GM23338 (cell line): ENCODE measurements around the gene KRTAP12-1. TPM values are rescaled to one million over a fixed set of nuclear protein-coding genes. Genes with fewer than 3 reads are reported as not detected.

Experiments
- ATAC-seq: fragments of 200-7000 bp; cut with Tn5 transposase; 3 replicates; pipeline ENCODE4 v1.9.1; 2020
- DNase-seq: peaks from one replicate; pipeline ENCODE4 v3.0.0-alpha.2; 2015; ENCODE audit warnings: low spot score
- H2AFZ ChIP-seq: fragments of 200-600 bp; sonication (generic); 2 replicates; pipeline ENCODE4 v1.8.0; 2016; ENCODE audit warnings: antibody characterized with exemption, mild to moderate bottlenecking, moderate library complexity
- H3F3A ChIP-seq: fragments of 200-600 bp; sonication (generic); replicated peaks from 2 replicates; pipeline ENCODE4 v1.8.0; 2017; ENCODE audit warnings: antibody characterized with exemption, mixed run types, low read depth
- H3K27ac ChIP-seq: fragments of 200-600 bp; sonication (generic); 2 replicates; pipeline ENCODE4 v1.6.1; 2016; ENCODE audit warnings: low read depth
- H3K27me3 ChIP-seq: fragments of 200-600 bp; sonication (generic); 2 replicates; pipeline ENCODE4 v1.8.0; 2016; ENCODE audit warnings: mild to moderate bottlenecking, mixed run types, moderate library complexity; ENCODE audit not compliant: insufficient read depth
- H3K36me3 ChIP-seq: fragments of 200-600 bp; sonication (generic); 2 replicates; pipeline ENCODE4 v1.8.0; 2016; ENCODE audit warnings: mild to moderate bottlenecking; ENCODE audit not compliant: insufficient read depth
- H3K4me1 ChIP-seq: fragments of 200-600 bp; sonication (generic); 2 replicates; pipeline ENCODE4 v1.8.0; 2016; ENCODE audit warnings: mild to moderate bottlenecking, moderate library complexity; ENCODE audit not compliant: insufficient read depth
- H3K4me2 ChIP-seq: fragments of 200-600 bp; sonication (generic); 2 replicates; pipeline ENCODE4 v1.7.1; 2017; ENCODE audit warnings: mixed run types
- H3K4me3 ChIP-seq: fragments of 200-600 bp; sonication (generic); 2 replicates; pipeline ENCODE4 v1.6.1; 2016; ENCODE audit warnings: mixed run types
- H3K79me2 ChIP-seq: fragments of 200-600 bp; sonication (generic); replicated peaks from 2 replicates; pipeline ENCODE4 v1.8.0; 2017; ENCODE audit warnings: mild to moderate bottlenecking; ENCODE audit not compliant: insufficient read depth
- H3K9me2 ChIP-seq: fragments of 200-600 bp; sonication (generic); 2 replicates; pipeline ENCODE4 v1.8.0; 2017; ENCODE audit not compliant: insufficient read depth
- H4K20me1 ChIP-seq: fragments of 200-600 bp; sonication (generic); replicated peaks from 2 replicates; pipeline ENCODE4 v1.8.0; 2017; ENCODE audit warnings: mild to moderate bottlenecking; ENCODE audit not compliant: insufficient read depth
- H3K27ac Mint-ChIP-seq: 2 replicates; pipeline ENCODE4 v1.8.0; 2020; ENCODE audit warnings: inconsistent platforms, mild to moderate bottlenecking, moderate library complexity, mixed read lengths
- H3K27me3 Mint-ChIP-seq: 3 replicates; pipeline ENCODE4 v1.8.0; 2022; ENCODE audit warnings: low read depth, mild to moderate bottlenecking, moderate library complexity, mixed read lengths, inconsistent platforms; ENCODE audit not compliant: insufficient read depth, poor library complexity
- H3K36me3 Mint-ChIP-seq: 3 replicates; pipeline ENCODE4 v1.8.0; 2021; ENCODE audit warnings: low read depth, mild to moderate bottlenecking, inconsistent platforms, moderate library complexity, mixed read lengths
- H3K4me1 Mint-ChIP-seq: 3 replicates; pipeline ENCODE4 v1.8.0; 2020; ENCODE audit warnings: mild to moderate bottlenecking, inconsistent platforms, mixed read lengths
- H3K4me3 Mint-ChIP-seq: 3 replicates; pipeline ENCODE4 v1.8.0; 2021; ENCODE audit warnings: moderate library complexity, mild to moderate bottlenecking, inconsistent platforms, mixed read lengths
- H3K9me3 Mint-ChIP-seq: 3 replicates; pipeline ENCODE4 v1.8.0; 2020; ENCODE audit warnings: moderate library complexity, mild to moderate bottlenecking, inconsistent platforms, mixed read lengths
- CTCF ChIP-seq, 2 experiments: fragments of 200-600 bp in 1 of 2; sonication (generic) in 1 of 2; conservative IDR thresholded peaks; 2 replicates each; pipeline versions ENCODE4 v1.5.1 to v1.6.1; 2016 to 2017; ENCODE audit warnings: antibody characterized with exemption in 2 of 2, low read depth in 2 of 2, mild to moderate bottlenecking in 2 of 2, moderate library complexity in 1 of 2
- EZH2 ChIP-seq: fragments of 200-600 bp; sonication (generic); IDR thresholded peaks from one replicate; pipeline ENCODE4 v1.8.0; 2017; ENCODE audit warnings: antibody characterized with exemption, mild to moderate bottlenecking, low read depth; ENCODE audit not compliant: unreplicated experiment
- EZH2phosphoT487 ChIP-seq: fragments of 200-600 bp; sonication (generic); IDR thresholded peaks from one replicate; pipeline ENCODE4 v1.8.1; 2018; ENCODE audit warnings: antibody characterized with exemption; ENCODE audit not compliant: unreplicated experiment
- JUNB ChIP-seq: IDR thresholded peaks from one replicate; pipeline ENCODE4 v1.6.1; 2016; ENCODE audit warnings: antibody characterized with exemption; ENCODE audit not compliant: unreplicated experiment
- NANOG ChIP-seq: IDR thresholded peaks from 2 replicates; pipeline ENCODE4 v1.6.1; 2016; ENCODE audit warnings: antibody characterized with exemption, borderline replicate concordance
- POLR2AphosphoS5 ChIP-seq: IDR thresholded peaks from 2 replicates; pipeline ENCODE4 v1.6.1; 2016; ENCODE audit warnings: antibody characterized with exemption, low read depth
- STAT1 ChIP-seq: IDR thresholded peaks from one replicate; pipeline ENCODE4 v1.6.1; 2016; ENCODE audit warnings: antibody characterized with exemption; ENCODE audit not compliant: unreplicated experiment
- ZNF114 ChIP-seq: fragments of 250-450 bp; sonication (Bioruptor Pico); IDR thresholded peaks from 2 replicates; pipeline ENCODE4 v1.5.0; 2020; ENCODE audit warnings: mild to moderate bottlenecking, moderate library complexity
- ZNF331 ChIP-seq: fragments of 250-450 bp; sonication (Bioruptor Pico); IDR thresholded peaks from 2 replicates; pipeline ENCODE4 v1.5.0; 2020; ENCODE audit warnings: low read depth, mild to moderate bottlenecking, moderate library complexity
- ZNF462 ChIP-seq: fragments of 250-450 bp; sonication (Bioruptor Pico); IDR thresholded peaks from 2 replicates; pipeline ENCODE4 v1.5.0; 2020; ENCODE audit warnings: mild to moderate bottlenecking, moderate library complexity
- polyA plus RNA-seq: library from polyadenylated mRNA; unstranded; fragments of >200 nt; fragmentation: Nextera tagmentation; extraction: Ambion mirVana; gene quantifications from 2 replicates; pipeline ENCODE4 v1.2.1, GENCODE V29; 2016
- total RNA-seq: library from RNA; depleted of rRNA; stranded (reverse); fragments of >200 nt; shearing (Covaris generic); gene quantifications from 2 replicates; pipeline ENCODE4 v1.2.3, GENCODE V29; 2014

KRTAP12-1 gene
- total and polyA plus RNA-seq, 2 experiments from 2014 or later, result not detected

GRCh38 chr21:44667612-44668011, 14.4 kb downstream of the KRTAP12-1 start (continued):
- TF ChIP-seq EZH2 (no peak), POLR2AphosphoS5 (no peak), ZNF462 (CRISPR knock-in tag) (no peak), ZNF331 (CRISPR knock-in tag) (no peak), STAT1 (no peak)

GRCh38 chr21:44666401-44667320, 15.3 kb downstream of the KRTAP12-1 start, which contains the start of gene KRTAP12-2:
Gene KRTAP12-2 (minus strand): TSS chr21:44666927. CDS start chr21:44666886, 41 bp downstream.
- no peaks in the 10 kb centered on the region for H3K9me2 ChIP-seq
- Mint-ChIP-seq H3K4me3 (no peak within 1 kb of the TSS), H3K9me3 (peaks cover 39% of the 10 kb centered on the region), H3K27ac (no peak within 1 kb of the TSS), H3K27me3 (peaks cover 1% of the 10 kb centered on the region), H3K4me1 (peaks cover 2% of the 10 kb centered on the region), H3K36me3 (peaks cover 12% of the 10 kb centered on the region)
- DNase-seq (no peak), ATAC-seq (no peak)
- no peak within 1 kb of the TSS for H2AFZ ChIP-seq
- no peaks in the 10 kb centered on the region for H3K27me3 ChIP-seq
- no peaks in the 10 kb centered on the region for H3F3A ChIP-seq
- no peaks in the 10 kb centered on the region for H3K36me3 ChIP-seq
- no peaks in the 10 kb centered on the region for H3K79me2 ChIP-seq
- no peak within 1 kb of the TSS for H3K4me3 ChIP-seq
- no peak within 1 kb of the TSS for H3K4me2 ChIP-seq
- H3K27ac ChIP-seq, result no peak within 1 kb of the TSS
- H4K20me1 ChIP-seq, result no peaks in the 10 kb centered on the region
- no peaks in the 10 kb centered on the region for H3K4me1 ChIP-seq
- TF ChIP-seq CTCF (conservative IDR thresholded peaks at IDR 0.05; ENCODE audit: low read depth in 2 of 2), result no peak
- TF ChIP-seq EZH2phosphoT487, result no peak
- no peak for TF ChIP-seq JUNB
- TF ChIP-seq ZNF114 (CRISPR knock-in tag), result no peak
- no peak for TF ChIP-seq NANOG
- no peak for TF ChIP-seq EZH2
